ENCODE data around the gene CNPY1. TPM values are rescaled to one million over a fixed set of nuclear protein-coding genes. Genes with fewer than 3 reads are reported as not detected.
A peak's percentile ranks its signal among the peaks of the same experiment; 100 is the strongest.

The CNPY1 gene
- total RNA-seq, 2 donors from 2014 or later, result 0.33 TPM; not detected in 1

DNA sequence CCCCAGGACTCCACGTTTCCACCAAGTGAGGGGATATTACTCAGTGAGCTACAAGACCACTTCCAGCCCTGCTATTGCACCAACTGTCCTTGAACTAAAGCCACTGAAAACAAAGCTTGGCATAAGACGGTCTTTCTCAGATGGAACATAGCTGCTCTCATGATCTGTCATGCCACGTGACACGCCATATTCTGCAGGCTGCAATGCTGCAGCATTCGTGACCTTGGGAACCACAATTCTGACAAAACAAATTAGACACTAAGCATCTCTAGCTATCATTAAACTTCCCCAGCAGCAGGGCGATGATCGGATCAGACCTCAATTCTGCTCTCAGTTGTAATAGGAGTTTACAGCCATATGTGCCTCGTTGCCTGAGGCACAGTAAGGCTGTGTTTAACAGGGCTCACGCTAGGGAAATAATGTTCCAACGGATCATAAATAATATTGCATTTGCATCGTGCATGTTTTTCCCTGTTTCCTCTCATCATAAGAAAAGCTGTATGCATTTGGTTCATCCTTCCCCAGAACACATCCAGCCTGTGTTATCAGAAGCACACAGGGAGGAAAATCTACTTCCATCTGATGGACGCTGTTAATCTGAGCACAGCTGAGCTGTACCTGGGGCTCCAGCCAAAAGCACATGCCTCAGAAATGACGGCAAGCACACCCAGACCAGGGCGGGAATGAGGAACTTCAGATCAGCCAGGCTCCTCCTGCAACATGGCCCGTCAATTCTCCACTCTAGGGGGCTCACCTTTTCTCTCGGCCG, 38.6 kb upstream of the CNPY1 start:
- H3K9me3 Mint-ChIP-seq, result no peaks in the 10 kb centered on the region
- WGBS, 2 experiments (ENCODE audit: insufficient coverage in 1 of 2, insufficient read length in 1 of 2), result 83 to 84% methylated on average over 16 to 17 of the region's 17 CpGs
- H3K4me3 ChIP-seq (ENCODE audit: low read length), result no peak overlapping the region
- DNase-seq, result peak; percentile 51
- no peaks in the 10 kb centered on the region for H3K9me3 ChIP-seq (ENCODE audit: control insufficient read depth, low read length)
- no peak overlapping the region for H3K27ac ChIP-seq (ENCODE audit: low read depth, low read length)
- no peak overlapping the region for H3K4me3 Mint-ChIP-seq
- peaks cover 16% of the 10 kb centered on the region for H3K27me3 Mint-ChIP-seq (ENCODE audit: insufficient read depth)
- TF ChIP-seq, protein P1, sequence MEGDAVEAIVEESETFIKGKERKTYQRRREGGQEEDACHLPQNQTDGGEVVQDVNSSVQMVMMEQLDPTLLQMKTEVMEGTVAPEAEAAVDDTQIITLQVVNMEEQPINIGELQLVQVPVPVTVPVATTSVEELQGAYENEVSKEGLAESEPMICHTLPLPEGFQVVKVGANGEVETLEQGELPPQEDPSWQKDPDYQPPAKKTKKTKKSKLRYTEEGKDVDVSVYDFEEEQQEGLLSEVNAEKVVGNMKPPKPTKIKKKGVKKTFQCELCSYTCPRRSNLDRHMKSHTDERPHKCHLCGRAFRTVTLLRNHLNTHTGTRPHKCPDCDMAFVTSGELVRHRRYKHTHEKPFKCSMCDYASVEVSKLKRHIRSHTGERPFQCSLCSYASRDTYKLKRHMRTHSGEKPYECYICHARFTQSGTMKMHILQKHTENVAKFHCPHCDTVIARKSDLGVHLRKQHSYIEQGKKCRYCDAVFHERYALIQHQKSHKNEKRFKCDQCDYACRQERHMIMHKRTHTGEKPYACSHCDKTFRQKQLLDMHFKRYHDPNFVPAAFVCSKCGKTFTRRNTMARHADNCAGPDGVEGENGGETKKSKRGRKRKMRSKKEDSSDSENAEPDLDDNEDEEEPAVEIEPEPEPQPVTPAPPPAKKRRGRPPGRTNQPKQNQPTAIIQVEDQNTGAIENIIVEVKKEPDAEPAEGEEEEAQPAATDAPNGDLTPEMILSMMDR (conservative IDR thresholded peaks at IDR 0.05), result no peak
- no peaks in the 10 kb centered on the region for H3K4me1 ChIP-seq (ENCODE audit: control insufficient read depth, insufficient read depth, low read length)
- peaks cover 12% of the 10 kb centered on the region for H3K27me3 ChIP-seq (ENCODE audit: control insufficient read depth, insufficient read depth, low read length, poor library complexity, severe bottlenecking)
- H3K36me3 ChIP-seq (ENCODE audit: control insufficient read depth, insufficient read depth, low read length), result no peaks in the 10 kb centered on the region
- no peaks in the 10 kb centered on the region for H3K36me3 Mint-ChIP-seq (ENCODE audit: low read depth)
- H3K9ac ChIP-seq (ENCODE audit: extremely low read depth, low read length, poor library complexity, severe bottlenecking), result no peak overlapping the region
- H3K27ac Mint-ChIP-seq, result no peak overlapping the region
- peaks cover 3% of the 10 kb centered on the region for H3K4me1 Mint-ChIP-seq

DNA sequence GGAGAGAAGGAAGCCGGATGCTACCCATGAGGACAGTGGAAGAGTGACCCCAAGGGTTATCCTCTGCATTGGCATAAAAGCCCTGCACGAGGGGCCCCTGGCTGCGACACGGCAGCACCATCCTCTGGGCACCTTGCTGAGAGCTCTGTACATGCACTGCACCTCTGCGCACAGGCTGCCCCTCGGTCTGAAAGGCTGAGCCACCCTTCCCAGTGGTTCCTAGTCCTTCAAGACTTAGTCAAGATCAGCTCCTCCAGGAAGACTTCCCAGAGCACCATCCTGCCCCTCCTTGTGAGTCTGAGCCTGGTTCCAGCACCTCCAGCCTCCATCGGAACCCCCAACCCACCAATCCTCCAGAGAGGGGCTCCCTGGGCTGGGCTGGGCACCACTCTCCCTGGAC, 37.9 kb upstream of the CNPY1 start:
- 91% methylated on average over 5 to 7 of the region's 7 CpGs for WGBS, 2 experiments (ENCODE audit: insufficient coverage in 1 of 2, insufficient read length in 1 of 2)
- Histone ChIP-seq H3K27ac (ENCODE audit: low read depth, low read length) (no peak overlapping the region), H3K27me3 (ENCODE audit: control insufficient read depth, insufficient read depth, low read length, poor library complexity, severe bottlenecking) (peaks cover 12% of the 10 kb centered on the region), H3K4me1 (ENCODE audit: control insufficient read depth, insufficient read depth, low read length) (no peaks in the 10 kb centered on the region), H3K4me3 (ENCODE audit: low read length) (no peak overlapping the region), H3K36me3 (ENCODE audit: control insufficient read depth, insufficient read depth, low read length) (no peaks in the 10 kb centered on the region), H3K9me3 (ENCODE audit: control insufficient read depth, low read length) (no peaks in the 10 kb centered on the region), H3K9ac (ENCODE audit: extremely low read depth, low read length, poor library complexity, severe bottlenecking) (no peak overlapping the region)
- Mint-ChIP-seq H3K4me1 (peaks cover 3% of the 10 kb centered on the region), H3K4me3 (no peak overlapping the region), H3K27ac (no peak overlapping the region), H3K27me3 (ENCODE audit: insufficient read depth) (peaks cover 16% of the 10 kb centered on the region), H3K36me3 (ENCODE audit: low read depth) (no peaks in the 10 kb centered on the region), H3K9me3 (no peaks in the 10 kb centered on the region)
- TF ChIP-seq, protein P1 (conservative IDR thresholded peaks at IDR 0.05), result no peak
- DNase-seq, result peak; percentile 35

DNA sequence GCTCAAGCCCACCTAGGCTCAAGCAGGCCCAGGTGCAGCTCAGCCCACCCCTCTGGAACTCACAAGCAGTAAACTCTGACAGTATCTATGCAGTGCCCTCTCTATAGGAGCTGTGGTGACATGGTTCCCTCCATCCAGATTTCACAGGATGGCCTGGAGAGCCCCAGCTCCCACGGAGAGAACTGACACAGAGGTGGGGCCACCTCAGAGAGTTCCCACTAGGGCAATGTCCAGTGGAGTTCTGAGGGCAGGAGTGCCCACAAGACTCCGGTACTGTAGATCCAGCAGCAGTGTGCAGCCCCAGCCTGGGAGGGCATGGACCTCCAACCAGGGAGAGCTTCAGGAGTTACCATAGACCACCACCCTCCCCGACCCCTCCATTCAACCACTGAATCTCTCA, 37.3 kb upstream of the CNPY1 start:
- Mint-ChIP-seq H3K27ac (no peak overlapping the region), H3K27me3 (ENCODE audit: insufficient read depth) (peaks cover 16% of the 10 kb centered on the region), H3K9me3 (no peaks in the 10 kb centered on the region), H3K4me3 (no peak overlapping the region), H3K4me1 (peaks cover 3% of the 10 kb centered on the region), H3K36me3 (ENCODE audit: low read depth) (no peaks in the 10 kb centered on the region)
- H3K36me3 ChIP-seq (ENCODE audit: control insufficient read depth, insufficient read depth, low read length), result no peaks in the 10 kb centered on the region
- no peak overlapping the region for H3K27ac ChIP-seq (ENCODE audit: low read depth, low read length)
- DNase-seq, result peak; percentile 22
- no peak overlapping the region for H3K9ac ChIP-seq (ENCODE audit: extremely low read depth, low read length, poor library complexity, severe bottlenecking)
- H3K4me3 ChIP-seq (ENCODE audit: low read length), result no peak overlapping the region
- no peaks in the 10 kb centered on the region for H3K9me3 ChIP-seq (ENCODE audit: control insufficient read depth, low read length)
- WGBS, 2 experiments (ENCODE audit: insufficient coverage in 1 of 2, insufficient read length in 1 of 2), result 67 to 88% methylated on average over 1 to 3 of the region's 3 CpGs
- TF ChIP-seq, protein P1 (conservative IDR thresholded peaks at IDR 0.05), result no peak
- no peaks in the 10 kb centered on the region for H3K4me1 ChIP-seq (ENCODE audit: control insufficient read depth, insufficient read depth, low read length)
- H3K27me3 ChIP-seq (ENCODE audit: control insufficient read depth, insufficient read depth, low read length, poor library complexity, severe bottlenecking), result peaks cover 12% of the 10 kb centered on the region
